ENCODE measurements around the gene C1RL.

GRCh38 chr12:7113389-7113871, 4.4 kb upstream of the C1RL start:
- TF ChIP-seq CTCF (IDR thresholded peaks at IDR 0.05) = peak; percentile 74 to 84 (median 76)
- no peak for TF ChIP-seq POLR2A (IDR thresholded peaks at IDR 0.05)

All from uterus (tissue), 2 donors.